GM12878 (cell line): ENCODE results near the gene KCNA3. TPM values are rescaled to one million over a fixed set of nuclear protein-coding genes. Genes with fewer than 3 reads are reported as not detected.

Experiments
- ATAC-seq: fragments of 200-7000 bp; cut with Tn5 transposase; 3 replicates; pipeline ENCODE4 v1.9.1; 2020; ENCODE audit warnings: mild to moderate bottlenecking, moderate library complexity
- BruUV-seq: library from RNA; stranded (reverse); fragments of 400-500 nt; replicated peaks from 2 replicates; lab custom pipeline; 2021; lab: Mats Ljungman, UMichigan
- CTCF ChIA-PET: fragments of 300-600 bp; sonication (Branson Sonifier 250); formaldehyde crosslinking; extraction: SDS; loops from one replicate; lab custom pipeline; 2021; ENCODE audit warnings: inconsistent platforms; lab: Yijun Ruan, JAX
- POLR2A ChIA-PET: fragments of 350-600 bp; formaldehyde crosslinking; extraction: SDS; loops from one replicate; lab custom pipeline; 2021; ENCODE audit warnings: inconsistent platforms; lab: Charles Lee
- RAD21 ChIA-PET: fragments of 300-600 bp; sonication (Branson Sonifier 250); formaldehyde crosslinking; loops from one replicate; lab custom pipeline; 2023; ENCODE audit warnings: antibody characterized with exemption; ENCODE audit not compliant: unreplicated experiment; lab: Charles Lee
- SMC1A ChIA-PET: fragments of 300-600 bp; sonication (Branson Sonifier 250); formaldehyde crosslinking; loops from one replicate; lab custom pipeline; 2023; ENCODE audit not compliant: unreplicated experiment, uncharacterized antibody; lab: Charles Lee
- DNase-seq: peaks from one replicate; pipeline ENCODE4 v3.0.0-alpha.2; 2011; ENCODE audit warnings: low read depth, low spot score
- FAIRE-seq: peaks from 3 replicates; lab custom pipeline; 2011; peaks lifted over from hg19 to GRCh38; lab: Jason Lieb, UNC
- H2AFZ ChIP-seq: 2 replicates; pipeline ENCODE4 v1.6.0; 2011; ENCODE audit warnings: low read depth, low read length, control low read depth; ENCODE audit not compliant: control insufficient read depth
- H3K27ac ChIP-seq: 2 replicates; pipeline ENCODE4 v1.5.1; 2011; ENCODE audit warnings: control low read depth; ENCODE audit not compliant: control insufficient read depth, insufficient read depth
- H3K27me3 ChIP-seq, 2 experiments: replicated peaks in 1 of 2; 2 replicates each; pipeline versions ENCODE4 v1.6.0 to v1.6.1; 2011; ENCODE audit warnings: low read length in 1 of 2; ENCODE audit not compliant: control insufficient read depth in 2 of 2, insufficient read depth in 2 of 2
- H3K36me3 ChIP-seq, 2 experiments: 2 replicates each; pipeline ENCODE4 v1.5.1; 2011; ENCODE audit warnings: low read length in 1 of 2; ENCODE audit not compliant: control insufficient read depth in 2 of 2, insufficient read depth in 2 of 2
- H3K4me1 ChIP-seq: 2 replicates; pipeline ENCODE4 v1.6.1; 2011; ENCODE audit warnings: mild to moderate bottlenecking, low read length, moderate library complexity, mixed read lengths; ENCODE audit not compliant: control insufficient read depth, insufficient read depth
- H3K4me2 ChIP-seq: 2 replicates; pipeline ENCODE4 v1.6.0; 2011; ENCODE audit warnings: control low read depth; ENCODE audit not compliant: control insufficient read depth, insufficient read depth
- H3K4me3 ChIP-seq: fragments of 200-600 bp; sonication (generic); 2 replicates; pipeline ENCODE4 v1.5.1; 2016
- H3K79me2 ChIP-seq: 2 replicates; pipeline ENCODE4 v1.6.0; 2011; ENCODE audit warnings: low read length; ENCODE audit not compliant: control insufficient read depth, insufficient read depth
- H3K9ac ChIP-seq: 2 replicates; pipeline ENCODE4 v1.8.0; 2011; ENCODE audit warnings: low read length, control low read depth, mixed read lengths; ENCODE audit not compliant: control insufficient read depth, insufficient read depth
- H3K9me3 ChIP-seq: replicated peaks from 3 replicates; pipeline ENCODE4 v1.5.1; 2011; ENCODE audit warnings: mild to moderate bottlenecking, low read length; ENCODE audit not compliant: control insufficient read depth, insufficient read depth
- H4K20me1 ChIP-seq: 2 replicates; pipeline ENCODE4 v1.6.0; 2011; ENCODE audit not compliant: control insufficient read depth, insufficient read depth
- BRCA1 ChIP-seq: IDR thresholded peaks from 2 replicates; pipeline ENCODE4 v1.6.1; 2011; ENCODE audit warnings: low read depth, low read length, improper control_type of control experiment
- CHD4 ChIP-seq: fragments of 200-600 bp; sonication (generic); IDR thresholded peaks from 2 replicates; pipeline ENCODE4 v1.6.1; 2016; ENCODE audit warnings: mild to moderate bottlenecking
- EZH2 ChIP-seq: IDR thresholded peaks from 2 replicates; pipeline ENCODE4 v1.6.1; 2012; ENCODE audit warnings: low read depth, mild to moderate bottlenecking, control low read depth, inconsistent platforms, low read length, borderline replicate concordance; ENCODE audit not compliant: control insufficient read depth
- POLR2A ChIP-seq: IDR thresholded peaks from 2 replicates; pipeline ENCODE4 v1.6.1; 2011; ENCODE audit warnings: low read depth, mild to moderate bottlenecking, low read length
- RCOR1 ChIP-seq: conservative IDR thresholded peaks from 2 replicates; pipeline ENCODE4 v1.6.1; 2012; ENCODE audit warnings: low read depth, low read length, improper control_type of control experiment
- SMARCA5 ChIP-seq: fragments of 450-650 bp; IDR thresholded peaks from 2 replicates; pipeline ENCODE4 v1.6.1; 2017; ENCODE audit warnings: mild to moderate bottlenecking
- SPI1 ChIP-seq: IDR thresholded peaks from 2 replicates; pipeline ENCODE4 v1.6.1; 2011; ENCODE audit warnings: low read depth, mild to moderate bottlenecking, low read length, moderate library complexity, borderline replicate concordance; ENCODE audit not compliant: insufficient read depth
- SUZ12 ChIP-seq: fragments of 200-600 bp; sonication (generic); IDR thresholded peaks from one replicate; pipeline ENCODE4 v1.6.1; 2018; ENCODE audit warnings: antibody characterized with exemption, mild to moderate bottlenecking; ENCODE audit not compliant: unreplicated experiment
- TAF1 ChIP-seq: IDR thresholded peaks from 2 replicates; pipeline ENCODE4 v1.6.1; 2011; ENCODE audit warnings: mild to moderate bottlenecking, low read depth, low read length, borderline replicate concordance
- TBL1XR1 ChIP-seq: IDR thresholded peaks from 2 replicates; pipeline ENCODE4 v1.6.1; 2012; ENCODE audit warnings: low read depth, low read length, improper control_type of control experiment
- ZSCAN29 ChIP-seq: fragments of 450-650 bp; IDR thresholded peaks from 2 replicates; pipeline ENCODE4 v1.6.1; 2017; ENCODE audit warnings: mild to moderate bottlenecking, moderate library complexity
- whole genome bisulfite sequencing: methylation state at CpG from one replicate; pipeline ENCODE4 v1.1.6; 2016; ENCODE audit warnings: low lambda C conversion rate; ENCODE audit not compliant: insufficient replicate concordance, insufficient coverage; ENCODE audit errors: missing lambda C conversion rate; 5-methylcytosine and 5-hydroxymethylcytosine counted together
- in situ Hi-C: fragments of 300-500 bp; cut with MboI; formaldehyde crosslinking; loops from 9 replicates; pipeline ENCODE4 v1.14.3; 2018; ENCODE audit warnings: mixed read lengths
- intact Hi-C: fragments of 100-400 bp; cut with micrococcal nuclease; formaldehyde crosslinking; loops from one replicate; pipeline ENCODE4 v1.14.2; 2022; ENCODE audit not compliant: unreplicated experiment
- polyA plus RNA-seq, 11 experiments: library from polyadenylated mRNA; depleted of rRNA in 4 of 11; unstranded in 6 of 11; stranded (reverse) in 5 of 11; fragments of >200 nt; fragmentation: Nextera tagmentation in 4 of 11; fragmentation: Illumina TruSeq in 1 of 11; extraction: Ambion mirVana in 4 of 11; extraction: Trizol in 1 of 11; gene quantifications; 1 replicate in 1 of 11; 2 replicates in 10 of 11; pipeline versions ENCODE4 v1.2.1 to v1.2.3, GENCODE V29; 2011 to 2016; ENCODE audit warnings: inconsistent platforms in 2 of 11, missing spikeins in 2 of 11, low read depth in 1 of 11
- total RNA-seq, 4 experiments: library from RNA; depleted of rRNA in 3 of 4; stranded (reverse); fragments of >200 nt in 3 of 4; fragmentation: Illumina TruSeq in 1 of 4; extraction: Trizol in 1 of 4; gene quantifications; 2 replicates each; pipeline versions ENCODE4 v1.2.1 to v1.2.3, GENCODE V29; 2013 to 2021
- TF ChIP-seq, protein P1 (sequence below): fragments of 450-650 bp; IDR thresholded peaks from 2 replicates; pipeline ENCODE4 v1.6.1; 2016; ENCODE audit warnings: mild to moderate bottlenecking
- TF ChIP-seq, protein P2 (sequence below), 3 experiments: IDR thresholded peaks in 2 of 3; conservative IDR thresholded peaks in 1 of 3; 2 replicates each; pipeline ENCODE4 v1.5.1; 2011; ENCODE audit warnings: low read depth in 3 of 3, low read length in 3 of 3, mild to moderate bottlenecking in 3 of 3, control low read depth in 2 of 3, moderate library complexity in 2 of 3, inconsistent platforms in 1 of 3, mixed read lengths in 1 of 3; ENCODE audit not compliant: control insufficient read depth in 2 of 3, insufficient read depth in 1 of 3; ENCODE audit errors: extremely low read depth in 1 of 3
- TF ChIP-seq, protein P3 (sequence below): fragments of 450-650 bp; IDR thresholded peaks from 2 replicates; pipeline ENCODE4 v1.6.1; 2017; ENCODE audit warnings: mild to moderate bottlenecking, moderate library complexity
- TF ChIP-seq, protein P4 (sequence below): fragments of 450-650 bp; formaldehyde crosslinking; IDR thresholded peaks from 2 replicates; pipeline ENCODE4 v1.4.0; 2022; ENCODE audit warnings: mild to moderate bottlenecking, moderate library complexity

Gene KCNA3
- total and polyA plus RNA-seq, 10 of the 15 experiments (the other 5 are each of a cell fraction or from before 2014, with no cell fraction given), result 0.10 to 3.3 (median 1.7) TPM

DNA sequence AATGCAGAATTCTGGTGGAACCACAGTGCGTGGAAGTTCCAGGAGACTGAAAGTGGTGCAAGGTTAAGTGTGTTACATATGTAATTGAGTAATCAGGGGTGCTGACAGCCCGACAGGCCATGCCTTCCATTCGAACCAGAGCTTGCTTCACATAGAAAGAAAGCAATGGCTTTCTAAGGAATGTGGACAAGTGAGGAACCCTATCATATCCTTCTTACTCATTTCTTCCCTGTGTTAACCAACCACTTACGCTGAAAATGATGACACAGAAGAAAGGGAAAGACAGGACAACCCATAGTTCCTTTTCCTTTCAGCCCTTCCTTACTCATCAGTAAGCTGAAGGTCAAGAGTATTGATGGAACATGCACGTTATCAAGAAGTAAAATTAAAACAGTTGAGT, 48.1 kb upstream of the KCNA3 start:
- in situ Hi-C loops, result no loop called here
- TF ChIP-seq, protein P1, sequence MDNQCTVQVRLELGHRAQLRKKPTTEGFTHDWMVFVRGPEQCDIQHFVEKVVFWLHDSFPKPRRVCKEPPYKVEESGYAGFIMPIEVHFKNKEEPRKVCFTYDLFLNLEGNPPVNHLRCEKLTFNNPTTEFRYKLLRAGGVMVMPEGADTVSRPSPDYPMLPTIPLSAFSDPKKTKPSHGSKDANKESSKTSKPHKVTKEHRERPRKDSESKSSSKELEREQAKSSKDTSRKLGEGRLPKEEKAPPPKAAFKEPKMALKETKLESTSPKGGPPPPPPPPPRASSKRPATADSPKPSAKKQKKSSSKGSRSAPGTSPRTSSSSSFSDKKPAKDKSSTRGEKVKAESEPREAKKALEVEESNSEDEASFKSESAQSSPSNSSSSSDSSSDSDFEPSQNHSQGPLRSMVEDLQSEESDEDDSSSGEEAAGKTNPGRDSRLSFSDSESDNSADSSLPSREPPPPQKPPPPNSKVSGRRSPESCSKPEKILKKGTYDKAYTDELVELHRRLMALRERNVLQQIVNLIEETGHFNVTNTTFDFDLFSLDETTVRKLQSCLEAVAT, result no peak
- TF ChIP-seq BRCA1, result no peak
- TF ChIP-seq POLR2A, result no peak
- TF ChIP-seq EZH2, result no peak
- no peak for TF ChIP-seq RCOR1
- TF ChIP-seq TBL1XR1, result no peak
- TF ChIP-seq, protein P2, sequence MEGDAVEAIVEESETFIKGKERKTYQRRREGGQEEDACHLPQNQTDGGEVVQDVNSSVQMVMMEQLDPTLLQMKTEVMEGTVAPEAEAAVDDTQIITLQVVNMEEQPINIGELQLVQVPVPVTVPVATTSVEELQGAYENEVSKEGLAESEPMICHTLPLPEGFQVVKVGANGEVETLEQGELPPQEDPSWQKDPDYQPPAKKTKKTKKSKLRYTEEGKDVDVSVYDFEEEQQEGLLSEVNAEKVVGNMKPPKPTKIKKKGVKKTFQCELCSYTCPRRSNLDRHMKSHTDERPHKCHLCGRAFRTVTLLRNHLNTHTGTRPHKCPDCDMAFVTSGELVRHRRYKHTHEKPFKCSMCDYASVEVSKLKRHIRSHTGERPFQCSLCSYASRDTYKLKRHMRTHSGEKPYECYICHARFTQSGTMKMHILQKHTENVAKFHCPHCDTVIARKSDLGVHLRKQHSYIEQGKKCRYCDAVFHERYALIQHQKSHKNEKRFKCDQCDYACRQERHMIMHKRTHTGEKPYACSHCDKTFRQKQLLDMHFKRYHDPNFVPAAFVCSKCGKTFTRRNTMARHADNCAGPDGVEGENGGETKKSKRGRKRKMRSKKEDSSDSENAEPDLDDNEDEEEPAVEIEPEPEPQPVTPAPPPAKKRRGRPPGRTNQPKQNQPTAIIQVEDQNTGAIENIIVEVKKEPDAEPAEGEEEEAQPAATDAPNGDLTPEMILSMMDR (IDR thresholded peaks at IDR 0.05 in 2 of 3, conservative IDR thresholded peaks at IDR 0.05 in 1 of 3; ENCODE audit: control insufficient read depth in 2 of 3, extremely low read depth in 1 of 3, insufficient read depth in 1 of 3, low read depth in 3 of 3, low read length in 3 of 3), result no peak
- no peak for TF ChIP-seq SPI1
- TF ChIP-seq SMARCA5, result no peak
- TF ChIP-seq ZSCAN29, result no peak
- TF ChIP-seq, protein P3, sequence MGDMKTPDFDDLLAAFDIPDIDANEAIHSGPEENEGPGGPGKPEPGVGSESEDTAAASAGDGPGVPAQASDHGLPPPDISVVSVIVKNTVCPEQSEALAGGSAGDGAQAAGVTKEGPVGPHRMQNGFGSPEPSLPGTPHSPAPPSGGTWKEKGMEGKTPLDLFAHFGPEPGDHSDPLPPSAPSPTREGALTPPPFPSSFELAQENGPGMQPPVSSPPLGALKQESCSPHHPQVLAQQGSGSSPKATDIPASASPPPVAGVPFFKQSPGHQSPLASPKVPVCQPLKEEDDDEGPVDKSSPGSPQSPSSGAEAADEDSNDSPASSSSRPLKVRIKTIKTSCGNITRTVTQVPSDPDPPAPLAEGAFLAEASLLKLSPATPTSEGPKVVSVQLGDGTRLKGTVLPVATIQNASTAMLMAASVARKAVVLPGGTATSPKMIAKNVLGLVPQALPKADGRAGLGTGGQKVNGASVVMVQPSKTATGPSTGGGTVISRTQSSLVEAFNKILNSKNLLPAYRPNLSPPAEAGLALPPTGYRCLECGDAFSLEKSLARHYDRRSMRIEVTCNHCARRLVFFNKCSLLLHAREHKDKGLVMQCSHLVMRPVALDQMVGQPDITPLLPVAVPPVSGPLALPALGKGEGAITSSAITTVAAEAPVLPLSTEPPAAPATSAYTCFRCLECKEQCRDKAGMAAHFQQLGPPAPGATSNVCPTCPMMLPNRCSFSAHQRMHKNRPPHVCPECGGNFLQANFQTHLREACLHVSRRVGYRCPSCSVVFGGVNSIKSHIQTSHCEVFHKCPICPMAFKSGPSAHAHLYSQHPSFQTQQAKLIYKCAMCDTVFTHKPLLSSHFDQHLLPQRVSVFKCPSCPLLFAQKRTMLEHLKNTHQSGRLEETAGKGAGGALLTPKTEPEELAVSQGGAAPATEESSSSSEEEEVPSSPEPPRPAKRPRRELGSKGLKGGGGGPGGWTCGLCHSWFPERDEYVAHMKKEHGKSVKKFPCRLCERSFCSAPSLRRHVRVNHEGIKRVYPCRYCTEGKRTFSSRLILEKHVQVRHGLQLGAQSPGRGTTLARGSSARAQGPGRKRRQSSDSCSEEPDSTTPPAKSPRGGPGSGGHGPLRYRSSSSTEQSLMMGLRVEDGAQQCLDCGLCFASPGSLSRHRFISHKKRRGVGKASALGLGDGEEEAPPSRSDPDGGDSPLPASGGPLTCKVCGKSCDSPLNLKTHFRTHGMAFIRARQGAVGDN, result no peak
- TF ChIP-seq TAF1, result no peak
- TF ChIP-seq CHD4, result no peak
- TF ChIP-seq SUZ12, result no peak
- TF ChIP-seq, protein P4, sequence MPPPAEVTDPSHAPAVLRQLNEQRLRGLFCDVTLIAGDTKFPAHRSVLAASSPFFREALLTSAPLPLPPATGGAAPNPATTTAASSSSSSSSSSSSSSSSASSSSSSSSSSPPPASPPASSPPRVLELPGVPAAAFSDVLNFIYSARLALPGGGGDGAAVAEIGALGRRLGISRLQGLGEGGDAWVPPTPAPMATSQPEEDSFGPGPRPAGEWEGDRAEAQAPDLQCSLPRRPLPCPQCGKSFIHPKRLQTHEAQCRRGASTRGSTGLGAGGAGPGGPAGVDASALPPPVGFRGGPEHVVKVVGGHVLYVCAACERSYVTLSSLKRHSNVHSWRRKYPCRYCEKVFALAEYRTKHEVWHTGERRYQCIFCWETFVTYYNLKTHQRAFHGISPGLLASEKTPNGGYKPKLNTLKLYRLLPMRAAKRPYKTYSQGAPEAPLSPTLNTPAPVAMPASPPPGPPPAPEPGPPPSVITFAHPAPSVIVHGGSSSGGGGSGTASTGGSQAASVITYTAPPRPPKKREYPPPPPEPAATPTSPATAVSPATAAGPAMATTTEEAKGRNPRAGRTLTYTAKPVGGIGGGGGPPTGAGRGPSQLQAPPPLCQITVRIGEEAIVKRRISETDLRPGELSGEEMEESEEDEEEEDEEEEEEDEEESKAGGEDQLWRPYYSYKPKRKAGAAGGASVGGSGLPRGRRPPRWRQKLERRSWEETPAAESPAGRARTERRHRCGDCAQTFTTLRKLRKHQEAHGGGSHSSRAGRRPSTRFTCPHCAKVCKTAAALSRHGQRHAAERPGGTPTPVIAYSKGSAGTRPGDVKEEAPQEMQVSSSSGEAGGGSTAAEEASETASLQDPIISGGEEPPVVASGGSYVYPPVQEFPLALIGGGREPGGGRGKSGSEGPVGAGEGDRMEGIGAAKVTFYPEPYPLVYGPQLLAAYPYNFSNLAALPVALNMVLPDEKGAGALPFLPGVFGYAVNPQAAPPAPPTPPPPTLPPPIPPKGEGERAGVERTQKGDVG (CRISPR knock-in tag), result no peak

More for the DNA sequence above, 48.1 kb upstream of the KCNA3 start:
- H3K4me2 ChIP-seq, result no peak overlapping the region
- CTCF ChIA-PET, result no interaction called here
- no peak overlapping the region for H3K4me3 ChIP-seq
- H3K27me3 ChIP-seq, result no peaks in the 10 kb centered on the region
- intact Hi-C loops, result no loop called here
- peaks cover 16% of the 10 kb centered on the region for H3K4me1 ChIP-seq
- POLR2A ChIA-PET, result interaction anchor here (0.6 kb wide), 1 partner anchor 1697 kb away, joined by 5 read pairs; no protein-coding TSS in a partner anchor
- SMC1A ChIA-PET, result no interaction called here
- H2AFZ ChIP-seq, result no peak overlapping the region
- 69% methylated on average over 5 of the region's 5 CpGs for WGBS
- no peaks in the 10 kb centered on the region for H3K79me2 ChIP-seq
- DNase-seq (no peak), FAIRE-seq (no peak), ATAC-seq (no peak)
- H3K36me3 ChIP-seq, result no peaks in the 10 kb centered on the region
- H3K9ac ChIP-seq, result no peak overlapping the region
- RAD21 ChIA-PET, result no interaction called here
- no peaks in the 10 kb centered on the region for H3K9me3 ChIP-seq
- no peaks in the 10 kb centered on the region for H4K20me1 ChIP-seq
- BruUV-seq, result no TSS peak
- no peak overlapping the region for H3K27ac ChIP-seq
